Smooth muscle cell (in vitro differentiated cells): ENCODE measurements around the gene IHH. TPM values are rescaled to one million over a fixed set of nuclear protein-coding genes. Genes with fewer than 3 reads are reported as not detected.

Experiments used
- DNase-seq: peaks from one replicate; lab custom pipeline; 2025; ENCODE audit not compliant: unreplicated experiment; lab: John Stamatoyannopoulos, UW
- H2AFZ ChIP-seq: fragments of 200-600 bp; sonication (generic); 2 replicates; pipeline ENCODE4 v1.6.0; 2016; ENCODE audit warnings: antibody characterized with exemption, low read depth, mild to moderate bottlenecking
- H3F3A ChIP-seq: fragments of 200-600 bp; sonication (generic); 2 replicates; pipeline ENCODE4 v1.6.0; 2017; ENCODE audit warnings: antibody characterized with exemption, low read depth
- H3K27ac ChIP-seq: fragments of 200-600 bp; sonication (generic); 2 replicates; pipeline ENCODE4 v1.5.1; 2016; ENCODE audit warnings: low read depth, mild to moderate bottlenecking
- H3K27me3 ChIP-seq: fragments of 200-600 bp; sonication (generic); 2 replicates; pipeline ENCODE4 v1.6.1; 2016; ENCODE audit warnings: low read depth, mild to moderate bottlenecking
- H3K36me3 ChIP-seq: fragments of 200-600 bp; sonication (generic); 2 replicates; pipeline ENCODE4 v1.5.1; 2016; ENCODE audit warnings: low read depth
- H3K4me1 ChIP-seq: fragments of 200-600 bp; sonication (generic); 2 replicates; pipeline ENCODE4 v1.5.1; 2016; ENCODE audit warnings: low read depth
- H3K4me2 ChIP-seq: fragments of 200-600 bp; sonication (generic); 2 replicates; pipeline ENCODE4 v1.6.0; 2016; ENCODE audit warnings: mild to moderate bottlenecking
- H3K4me3 ChIP-seq: fragments of 200-600 bp; sonication (generic); 2 replicates; pipeline ENCODE4 v1.5.1; 2016; ENCODE audit warnings: mild to moderate bottlenecking
- H3K79me2 ChIP-seq: fragments of 200-600 bp; sonication (generic); 2 replicates; pipeline ENCODE4 v1.6.0; 2016; ENCODE audit warnings: low read depth, mild to moderate bottlenecking
- H3K9ac ChIP-seq: fragments of 200-600 bp; sonication (generic); 2 replicates; pipeline ENCODE4 v1.6.0; 2016; ENCODE audit warnings: low read depth
- H3K9me3 ChIP-seq: fragments of 200-600 bp; sonication (generic); replicated peaks from 2 replicates; pipeline ENCODE4 v1.5.1; 2016; ENCODE audit warnings: low read depth
- H4K20me1 ChIP-seq: fragments of 200-600 bp; sonication (generic); 2 replicates; pipeline ENCODE4 v1.6.0; 2016; ENCODE audit warnings: low read depth
- WGBS: methylation state at CpG from one replicate; pipeline ENCODE4 v1.1.7; 2016; ENCODE audit warnings: low lambda C conversion rate; 5-methylcytosine and 5-hydroxymethylcytosine counted together
- polyA plus RNA-seq: library from polyadenylated mRNA; unstranded; fragments of >200 nt; fragmentation: Nextera tagmentation; extraction: Ambion mirVana; gene quantifications from 2 replicates; pipeline ENCODE4 v1.2.1, GENCODE V29; 2016
- total RNA-seq: library from RNA; depleted of rRNA; stranded (reverse); fragments of >200 nt; gene quantifications from 2 replicates; pipeline ENCODE4 v1.2.3, GENCODE V29; 2014
- TF ChIP-seq, protein P1 (sequence below): fragments of 200-600 bp; sonication (generic); IDR thresholded peaks from 2 replicates; pipeline ENCODE4 v1.5.1; 2017; ENCODE audit warnings: borderline replicate concordance, mild to moderate bottlenecking, antibody characterized with exemption; ENCODE audit not compliant: insufficient read depth, poor library complexity, severe bottlenecking

Gene IHH
- total and polyA plus RNA-seq, 2 experiments from 2014 or later = 0.09 TPM; not detected in 1

DNA sequence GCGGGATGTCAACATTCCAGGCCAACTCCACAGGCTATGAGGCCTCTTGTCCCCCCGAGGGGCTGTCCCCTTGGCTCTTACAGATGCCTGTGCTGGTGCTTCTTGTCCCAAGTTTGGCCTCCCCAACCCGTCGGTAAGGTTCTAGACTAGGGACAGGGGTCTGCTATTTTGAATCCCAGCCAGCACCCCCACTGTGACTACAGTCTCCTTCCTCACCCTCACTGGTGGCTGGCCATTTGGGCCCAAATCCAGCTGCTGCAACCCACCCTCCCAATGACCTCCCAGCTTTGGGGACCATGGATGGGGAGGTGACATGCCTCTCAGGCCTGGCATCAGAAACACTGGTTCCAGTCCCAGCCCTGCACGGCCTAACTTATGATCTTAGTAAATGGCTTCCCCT lies 38.1 kb downstream of the IHH start:
- H3K27me3 ChIP-seq = peaks cover 36% of the 10 kb centered on the region
- H3K4me2 ChIP-seq = no peak overlapping the region
- H3K36me3 ChIP-seq = no peaks in the 10 kb centered on the region
- H3K27ac ChIP-seq = no peak overlapping the region
- H3K4me3 ChIP-seq = no peak overlapping the region
- H4K20me1 ChIP-seq = no peaks in the 10 kb centered on the region
- H3K9me3 ChIP-seq = no peaks in the 10 kb centered on the region
- no peak overlapping the region for H2AFZ ChIP-seq
- WGBS = 93% methylated on average over 5 of the region's 5 CpGs
- no peak overlapping the region for H3K9ac ChIP-seq
- no peaks in the 10 kb centered on the region for H3F3A ChIP-seq
- DNase-seq = no peak
- no peaks in the 10 kb centered on the region for H3K4me1 ChIP-seq
- TF ChIP-seq, protein P1, sequence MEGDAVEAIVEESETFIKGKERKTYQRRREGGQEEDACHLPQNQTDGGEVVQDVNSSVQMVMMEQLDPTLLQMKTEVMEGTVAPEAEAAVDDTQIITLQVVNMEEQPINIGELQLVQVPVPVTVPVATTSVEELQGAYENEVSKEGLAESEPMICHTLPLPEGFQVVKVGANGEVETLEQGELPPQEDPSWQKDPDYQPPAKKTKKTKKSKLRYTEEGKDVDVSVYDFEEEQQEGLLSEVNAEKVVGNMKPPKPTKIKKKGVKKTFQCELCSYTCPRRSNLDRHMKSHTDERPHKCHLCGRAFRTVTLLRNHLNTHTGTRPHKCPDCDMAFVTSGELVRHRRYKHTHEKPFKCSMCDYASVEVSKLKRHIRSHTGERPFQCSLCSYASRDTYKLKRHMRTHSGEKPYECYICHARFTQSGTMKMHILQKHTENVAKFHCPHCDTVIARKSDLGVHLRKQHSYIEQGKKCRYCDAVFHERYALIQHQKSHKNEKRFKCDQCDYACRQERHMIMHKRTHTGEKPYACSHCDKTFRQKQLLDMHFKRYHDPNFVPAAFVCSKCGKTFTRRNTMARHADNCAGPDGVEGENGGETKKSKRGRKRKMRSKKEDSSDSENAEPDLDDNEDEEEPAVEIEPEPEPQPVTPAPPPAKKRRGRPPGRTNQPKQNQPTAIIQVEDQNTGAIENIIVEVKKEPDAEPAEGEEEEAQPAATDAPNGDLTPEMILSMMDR = no peak
- H3K79me2 ChIP-seq = no peaks in the 10 kb centered on the region

- Histone ChIP-seq H3K9ac (no peak overlapping the region), H3K27me3 (peaks cover 31% of the 10 kb centered on the region), H3F3A (no peaks in the 10 kb centered on the region), H3K4me3 (no peak overlapping the region), H3K4me1 (no peaks in the 10 kb centered on the region), H3K36me3 (no peaks in the 10 kb centered on the region), H3K27ac (no peak overlapping the region), H3K79me2 (no peaks in the 10 kb centered on the region), H2AFZ (no peak overlapping the region), H3K4me2 (no peak overlapping the region), H4K20me1 (no peaks in the 10 kb centered on the region), H3K9me3 (no peaks in the 10 kb centered on the region)
- no peak for DNase-seq
- WGBS = 90% methylated on average over 12 of the region's 12 CpGs
- TF ChIP-seq, protein P1 = no peak
Measured at GRCh38 chr2:219022041-219022440, 38.7 kb downstream of the IHH start.

GRCh38 chr2:219021591-219021990 lies 39.1 kb downstream of the IHH start:
- Histone ChIP-seq H3K27me3 (peaks cover 31% of the 10 kb centered on the region), H3K36me3 (no peaks in the 10 kb centered on the region), H2AFZ (no peak overlapping the region), H3K9me3 (no peaks in the 10 kb centered on the region), H4K20me1 (no peaks in the 10 kb centered on the region), H3K4me2 (no peak overlapping the region), H3K79me2 (no peaks in the 10 kb centered on the region), H3K4me3 (no peak overlapping the region), H3K4me1 (no peaks in the 10 kb centered on the region), H3F3A (no peaks in the 10 kb centered on the region), H3K27ac (no peak overlapping the region), H3K9ac (no peak overlapping the region)
- TF ChIP-seq, protein P1 = no peak
- WGBS = 88% methylated on average over 9 of the region's 9 CpGs
- no peak for DNase-seq

- no peaks in the 10 kb centered on the region for H3K4me1 ChIP-seq
- H3K27ac ChIP-seq = no peak overlapping the region
- TF ChIP-seq, protein P1 = no peak
- no peak overlapping the region for H3K4me2 ChIP-seq
- H2AFZ ChIP-seq = no peak overlapping the region
- H3K9ac ChIP-seq = no peak overlapping the region
- H4K20me1 ChIP-seq = no peaks in the 10 kb centered on the region
- WGBS = 87% methylated on average over 11 of the region's 11 CpGs
- peaks cover 26% of the 10 kb centered on the region for H3K27me3 ChIP-seq
- no peaks in the 10 kb centered on the region for H3F3A ChIP-seq
- DNase-seq = no peak
- no peaks in the 10 kb centered on the region for H3K36me3 ChIP-seq
- no peak overlapping the region for H3K4me3 ChIP-seq
- H3K79me2 ChIP-seq = no peaks in the 10 kb centered on the region
- H3K9me3 ChIP-seq = no peaks in the 10 kb centered on the region
Measured at GRCh38 chr2:219020604-219021365, 39.9 kb downstream of the IHH start.
